HG03280 (cell line): ENCODE results near the gene VPS9D1.
A peak's percentile ranks its signal among the peaks of the same experiment; 100 is the strongest.
"Not testable (repeated sequence)": the region's sequence is repeated elsewhere in the genome, so short reads cannot be mapped to it uniquely, and the experiment has no call there.

ENCODE experiments used
- ATAC-seq: cut with Tn5 transposase; IDR thresholded peaks from one replicate; pipeline ENCODE4 v1.9.1; 2021; ENCODE audit warnings: mild to moderate bottlenecking, moderate library complexity; ENCODE audit not compliant: unreplicated experiment

Gene VPS9D1

GRCh38 chr16:89710709-89711564 is 9.8 kb downstream of the VPS9D1 start:
- no peak for ATAC-seq

- no peak for ATAC-seq
Measured at GRCh38 chr16:89709716-89710432, 10.8 kb downstream of the VPS9D1 start.

GRCh38 chr16:89709166-89709565 is 11.5 kb downstream of the VPS9D1 start:
- no peak for ATAC-seq

GRCh38 chr16:89708481-89708931 is 12.2 kb downstream of the VPS9D1 start:
- no peak for ATAC-seq

GRCh38 chr16:89707695-89708094 is 13.0 kb downstream of the VPS9D1 start:
- no peak for ATAC-seq

- ATAC-seq, result no peak
Measured at GRCh38 chr16:89706518-89707260, 14.0 kb downstream of the VPS9D1 start.

- no peak for ATAC-seq
Measured at GRCh38 chr16:89705006-89705405, 15.7 kb downstream of the VPS9D1 start.

- no peak for ATAC-seq
Measured at GRCh38 chr16:89704281-89704680, 16.4 kb downstream of the VPS9D1 start.

GRCh38 chr16:89701425-89702406 is 19.0 kb downstream of the VPS9D1 start, which contains the start of gene SPATA2L:
TSS of gene SPATA2L (minus strand) at chr16:89701705. CDS start at chr16:89701232, 473 bp downstream.
- peak; percentile 67 for ATAC-seq

GRCh38 chr16:89700649-89701424 is 19.9 kb downstream of the VPS9D1 start:
- no peak for ATAC-seq

GRCh38 chr16:89700100-89700648 is 20.5 kb downstream of the VPS9D1 start:
- ATAC-seq, result peak; percentile 40

GRCh38 chr16:89699629-89700099 is 21.0 kb downstream of the VPS9D1 start:
- not testable (repeated sequence) for ATAC-seq

GRCh38 chr16:89698717-89699116 is 22.0 kb downstream of the VPS9D1 start:
- not testable (repeated sequence) for ATAC-seq

- ATAC-seq, result no peak
Measured at GRCh38 chr16:89697616-89698331, 22.9 kb downstream of the VPS9D1 start.

- no peak for ATAC-seq
Measured at GRCh38 chr16:89697161-89697615, 23.5 kb downstream of the VPS9D1 start.

GRCh38 chr16:89696670-89697128 is 24.0 kb downstream of the VPS9D1 start:
- no peak for ATAC-seq

- ATAC-seq, result no peak
Measured at GRCh38 chr16:89695875-89696669, 24.6 kb downstream of the VPS9D1 start.
